ENCODE data around the gene MIA. TPM values are rescaled to one million over a fixed set of nuclear protein-coding genes. Genes with fewer than 3 reads are reported as not detected.

Gene MIA
- total RNA-seq, 1 donor from 2014 or later, result 1.2 TPM

DNA sequence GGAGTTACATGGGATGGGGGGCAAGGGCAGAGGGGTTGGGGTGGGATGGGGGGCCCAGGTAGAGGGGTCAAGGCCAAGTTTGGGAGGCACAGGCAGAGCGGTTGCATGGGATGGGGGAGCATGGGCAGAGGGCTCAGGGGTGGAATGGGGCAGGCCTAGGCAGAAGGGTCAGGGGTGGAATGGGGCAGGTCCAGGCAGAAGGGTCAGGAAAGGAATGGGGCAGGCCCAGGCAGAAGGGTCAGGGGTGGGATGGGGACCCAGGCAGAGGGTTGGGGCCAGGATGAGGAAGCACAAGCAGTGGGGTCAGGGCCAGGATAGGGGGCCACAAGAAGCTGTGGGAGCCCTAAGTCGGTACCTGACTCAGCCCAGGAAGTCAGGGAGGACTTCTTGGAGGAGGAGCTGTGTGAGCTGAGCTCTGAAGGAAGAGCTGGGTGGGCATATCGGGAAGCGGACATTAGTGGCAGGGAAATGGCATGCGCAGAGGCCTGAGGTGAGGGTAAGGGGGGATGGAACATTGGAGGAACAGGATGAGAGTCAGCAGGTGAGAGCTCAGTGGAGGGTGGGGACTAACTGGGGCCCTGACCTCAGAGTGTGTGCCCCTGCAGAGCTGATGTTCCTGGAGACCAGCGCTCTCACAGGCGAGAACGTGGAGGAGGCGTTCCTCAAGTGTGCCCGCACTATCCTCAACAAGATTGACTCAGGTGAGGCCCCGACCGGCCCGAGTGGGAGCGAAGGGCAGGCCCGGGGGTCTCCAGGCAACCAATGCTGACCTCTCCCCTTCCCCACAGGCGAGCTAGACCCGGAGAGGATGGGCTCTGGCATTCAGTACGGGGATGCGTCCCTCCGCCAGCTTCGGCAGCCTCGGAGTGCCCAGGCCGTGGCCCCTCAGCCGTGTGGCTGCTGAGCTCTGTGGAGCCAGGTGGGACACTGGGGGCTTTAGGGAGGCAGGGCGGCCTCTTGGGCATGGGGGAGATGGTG lies 11.0 kb downstream of the MIA start:
- H3K9me3 Mint-ChIP-seq, result no peaks in the 10 kb centered on the region
- H3K27ac Mint-ChIP-seq, result no peak overlapping the region
- no peaks in the 10 kb centered on the region for H3K27me3 Mint-ChIP-seq (ENCODE audit: low read depth)
- DNase-seq (ENCODE audit: low spot score in 2 of 2, unreplicated experiment in 2 of 2), result no peak
- no peak overlapping the region for H3K4me3 Mint-ChIP-seq
- peaks cover 10% of the 10 kb centered on the region for H3K36me3 Mint-ChIP-seq
- TF ChIP-seq CTCF (IDR thresholded peaks at IDR 0.05; ENCODE audit: unreplicated experiment), result no peak
- no peaks in the 10 kb centered on the region for H3K4me1 Mint-ChIP-seq

- no peak for TF ChIP-seq CTCF (IDR thresholded peaks at IDR 0.05; ENCODE audit: unreplicated experiment)
- no peak overlapping the region for H3K4me3 Mint-ChIP-seq
- no peak overlapping the region for H3K27ac Mint-ChIP-seq
- H3K36me3 Mint-ChIP-seq, result peaks cover 12% of the 10 kb centered on the region
- H3K4me1 Mint-ChIP-seq, result no peaks in the 10 kb centered on the region
- H3K9me3 Mint-ChIP-seq, result no peaks in the 10 kb centered on the region
- no peaks in the 10 kb centered on the region for H3K27me3 Mint-ChIP-seq (ENCODE audit: low read depth)
- no peak for DNase-seq (ENCODE audit: low spot score in 2 of 2, unreplicated experiment in 2 of 2)
Measured at GRCh38 chr19:40791349-40791748, 16.0 kb downstream of the MIA start.

DNA sequence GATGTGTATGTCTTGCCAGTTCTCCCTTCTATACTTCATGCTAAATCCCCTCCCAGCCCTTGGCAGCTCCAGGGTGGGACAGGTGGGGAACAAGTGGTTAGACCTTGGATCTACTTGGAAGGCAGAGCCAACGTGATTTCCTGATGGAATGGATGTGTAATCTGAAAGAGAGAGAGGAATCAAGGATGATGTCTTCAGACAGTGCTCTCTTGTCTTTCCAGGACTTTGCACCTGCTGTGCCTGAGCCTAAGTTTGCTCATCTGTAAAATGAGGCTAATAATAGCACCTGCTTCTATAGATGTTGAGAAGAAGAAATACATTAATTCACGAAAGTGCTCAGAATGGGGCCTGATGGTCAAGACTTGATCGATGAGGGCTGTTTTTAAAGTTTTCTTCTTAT lies 16.7 kb downstream of the MIA start:
- no peak for TF ChIP-seq CTCF (IDR thresholded peaks at IDR 0.05; ENCODE audit: unreplicated experiment)
- no peaks in the 10 kb centered on the region for H3K4me1 Mint-ChIP-seq
- H3K9me3 Mint-ChIP-seq, result no peaks in the 10 kb centered on the region
- no peak for DNase-seq (ENCODE audit: low spot score in 2 of 2, unreplicated experiment in 2 of 2)
- H3K27ac Mint-ChIP-seq, result no peak overlapping the region
- no peak overlapping the region for H3K4me3 Mint-ChIP-seq
- no peaks in the 10 kb centered on the region for H3K27me3 Mint-ChIP-seq (ENCODE audit: low read depth)
- peaks cover 12% of the 10 kb centered on the region for H3K36me3 Mint-ChIP-seq

GRCh38 chr19:40797166-40797962 lies 22.0 kb downstream of the MIA start:
- no peak for TF ChIP-seq CTCF (IDR thresholded peaks at IDR 0.05; ENCODE audit: unreplicated experiment)
- H3K4me3 Mint-ChIP-seq, result peak overlapping the region; percentile 85
- no peaks in the 10 kb centered on the region for H3K9me3 Mint-ChIP-seq
- H3K27ac Mint-ChIP-seq, result peak overlapping the region; percentile 99
- DNase-seq (ENCODE audit: low spot score in 2 of 2, unreplicated experiment in 2 of 2), result no peak
- H3K36me3 Mint-ChIP-seq, result peaks cover 1% of the 10 kb centered on the region
- peaks cover 24% of the 10 kb centered on the region for H3K4me1 Mint-ChIP-seq
- no peaks in the 10 kb centered on the region for H3K27me3 Mint-ChIP-seq (ENCODE audit: low read depth)

DNA sequence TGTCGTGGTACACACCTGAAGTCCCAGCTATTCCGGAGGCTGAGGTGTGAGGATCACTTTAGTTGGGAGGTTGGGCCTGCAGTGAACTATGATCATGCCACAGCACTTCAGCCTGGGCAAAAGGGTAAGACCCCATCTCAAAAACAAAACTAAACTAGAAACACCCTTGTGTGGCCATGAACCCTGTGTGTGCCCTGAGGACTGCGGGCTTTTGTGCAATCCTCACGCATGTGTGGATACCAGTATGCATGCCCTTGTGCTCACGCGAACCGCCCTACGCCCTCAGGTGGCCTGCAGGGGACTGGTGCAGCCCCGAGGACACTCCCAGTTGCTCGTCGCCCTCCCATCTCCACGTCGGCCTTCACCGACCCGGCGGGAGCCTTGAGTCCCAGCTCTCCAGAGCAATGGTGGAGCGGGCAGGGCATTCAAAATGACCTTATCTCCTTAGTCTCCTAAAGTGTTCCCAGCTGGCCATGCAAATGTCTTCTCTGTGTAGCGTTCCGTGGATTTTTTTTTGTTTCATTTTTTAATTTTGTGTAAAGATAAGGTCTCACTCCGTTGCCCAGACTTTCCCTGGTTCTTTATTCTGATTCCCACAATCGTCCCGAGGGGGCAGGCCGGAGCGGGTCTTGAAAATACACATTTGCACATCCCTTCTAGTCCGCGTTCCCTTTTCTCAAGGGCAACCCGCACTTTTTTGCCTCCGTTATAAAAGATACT lies 22.8 kb downstream of the MIA start:
- peaks cover 32% of the 10 kb centered on the region for H3K4me1 Mint-ChIP-seq
- no peaks in the 10 kb centered on the region for H3K9me3 Mint-ChIP-seq
- H3K27ac Mint-ChIP-seq, result peak overlapping the region; percentile 99
- no peaks in the 10 kb centered on the region for H3K27me3 Mint-ChIP-seq (ENCODE audit: low read depth)
- peaks cover 2% of the 10 kb centered on the region for H3K36me3 Mint-ChIP-seq
- peak overlapping the region; percentile 85 for H3K4me3 Mint-ChIP-seq
- TF ChIP-seq CTCF (IDR thresholded peaks at IDR 0.05; ENCODE audit: unreplicated experiment), result peak; percentile 52
- DNase-seq (ENCODE audit: low spot score in 2 of 2, unreplicated experiment in 2 of 2), result no peak

Data from mesothelial cell of epicardium (in vitro differentiated cells).